IPS-NIHi11 (cell line): Measurements from ENCODE around the gene MED8.
"Not testable (repeated sequence)": the region's sequence is repeated elsewhere in the genome, so short reads cannot be mapped to it uniquely, and the experiment has no call there.

Experiments used
- DNase-seq: peaks from one replicate; pipeline ENCODE4 v3.0.0; 2012; ENCODE audit warnings: mixed read lengths, low spot score

The MED8 gene

GRCh38 chr1:43382027-43382779 lies 7.4 kb downstream of the MED8 start:
- no peak for DNase-seq

GRCh38 chr1:43381612-43382011 lies 8.0 kb downstream of the MED8 start:
- DNase-seq, result no peak

- no peak for DNase-seq
Measured at GRCh38 chr1:43379476-43379875, 10.1 kb downstream of the MED8 start.

- DNase-seq, result no peak
Measured at GRCh38 chr1:43377831-43378230, 11.8 kb downstream of the MED8 start.

- DNase-seq, result no peak
Measured at GRCh38 chr1:43376723-43377235, 12.8 kb downstream of the MED8 start.

GRCh38 chr1:43373066-43373940 lies 16.3 kb downstream of the MED8 start:
- no peak for DNase-seq

GRCh38 chr1:43372172-43372571 lies 17.4 kb downstream of the MED8 start:
- no peak for DNase-seq

GRCh38 chr1:43370564-43370963 lies 19.0 kb downstream of the MED8 start:
- no peak for DNase-seq

GRCh38 chr1:43369779-43370178 lies 19.8 kb downstream of the MED8 start:
- DNase-seq, result not testable (repeated sequence)

GRCh38 chr1:43368646-43369020 lies 21.0 kb downstream of the MED8 start:
- DNase-seq, result peak; percentile 9

- DNase-seq, result peak; percentile 98
Measured at GRCh38 chr1:43367904-43368645, 21.5 kb downstream of the MED8 start, which contains the start of gene ELOVL1. TSS of gene ELOVL1 (minus strand) at chr1:43368011. CDS start at chr1:43365609, 2,402 bp downstream.

- DNase-seq, result peak; percentile 42
Measured at GRCh38 chr1:43367026-43367903, 22.3 kb downstream of the MED8 start.

- peak; percentile 26 for DNase-seq
Measured at GRCh38 chr1:43366601-43367025, 23.0 kb downstream of the MED8 start.

- peak; percentile 59 for DNase-seq
Measured at GRCh38 chr1:43366179-43366578, 23.4 kb downstream of the MED8 start.

GRCh38 chr1:43365678-43366077 lies 23.9 kb downstream of the MED8 start:
- no peak for DNase-seq

GRCh38 chr1:43363935-43364525 lies 25.6 kb downstream of the MED8 start:
- no peak for DNase-seq

- no peak for DNase-seq
Measured at GRCh38 chr1:43363283-43363934, 26.2 kb downstream of the MED8 start.

- DNase-seq, result no peak
Measured at GRCh38 chr1:43360616-43361015, 29.0 kb downstream of the MED8 start.

GRCh38 chr1:43359696-43360095 lies 29.9 kb downstream of the MED8 start:
- no peak for DNase-seq
